IMR-90 (cell line): ENCODE data around the gene ATP5PO. TPM values are rescaled to one million over a fixed set of nuclear protein-coding genes. Genes with fewer than 3 reads are reported as not detected.

Source experiments
- ATAC-seq: fragments of 200-7000 bp; cut with Tn5 transposase; 2 replicates; pipeline ENCODE4 v1.9.1; 2020; ENCODE audit warnings: low read depth, mild to moderate bottlenecking, moderate library complexity
- BruUV-seq: library from RNA; stranded (reverse); fragments of 400-500 nt; replicated peaks from 2 replicates; lab custom pipeline; 2021; lab: Mats Ljungman, UMichigan
- CTCF ChIA-PET: fragments of 300-600 bp; formaldehyde crosslinking; extraction: SDS; loops from one replicate; lab custom pipeline; 2021; ENCODE audit warnings: antibody characterized with exemption; lab: Yijun Ruan, JAX
- POLR2A ChIA-PET: fragments of 300-600 bp; sonication (Branson Sonifier 250); formaldehyde crosslinking; loops from one replicate; lab custom pipeline; 2022; ENCODE audit warnings: antibody characterized with exemption; ENCODE audit not compliant: unreplicated experiment; lab: Charles Lee
- DNase-seq: peaks from one replicate; pipeline ENCODE4 v3.0.0; 2013
- H2AFZ ChIP-seq: replicated peaks from 2 replicates; pipeline ENCODE3; 2013; ENCODE audit warnings: low read length, mild to moderate bottlenecking; ENCODE audit not compliant: poor library complexity
- H2AK5ac ChIP-seq: 2 replicates; pipeline ENCODE4 v1.6.1; 2013; ENCODE audit warnings: low read depth, low read length, inconsistent platforms
- H2AK9ac ChIP-seq: replicated peaks from 2 replicates; pipeline ENCODE3; 2013; ENCODE audit warnings: mild to moderate bottlenecking, low read depth, low read length, moderate library complexity; ENCODE audit not compliant: poor library complexity
- H2BK120ac ChIP-seq: 2 replicates; pipeline ENCODE4 v1.6.1; 2013; ENCODE audit warnings: low read depth, low read length, inconsistent platforms
- H2BK15ac ChIP-seq: 3 replicates; pipeline ENCODE4 v1.6.1; 2013; ENCODE audit warnings: low read depth, low read length, inconsistent platforms
- H2BK20ac ChIP-seq: 2 replicates; pipeline ENCODE4 v1.6.1; 2013; ENCODE audit warnings: low read depth, mild to moderate bottlenecking, inconsistent platforms, low read length, moderate library complexity
- H2BK5ac ChIP-seq: 2 replicates; pipeline ENCODE4 v1.6.1; 2013; ENCODE audit warnings: mild to moderate bottlenecking, low read depth, low read length, inconsistent platforms; ENCODE audit not compliant: poor library complexity, severe bottlenecking
- H3K14ac ChIP-seq: replicated peaks from 2 replicates; pipeline ENCODE4 v1.6.1; 2013; ENCODE audit warnings: low read depth, low read length, inconsistent platforms
- H3K18ac ChIP-seq: 2 replicates; pipeline ENCODE4 v1.6.1; 2013; ENCODE audit warnings: low read depth, low read length, control low read depth
- H3K23ac ChIP-seq: 2 replicates; pipeline ENCODE4 v1.6.1; 2013; ENCODE audit warnings: low read depth, low read length, inconsistent platforms
- H3K27ac ChIP-seq: 2 replicates; pipeline ENCODE4 v1.5.1; 2013; ENCODE audit warnings: mild to moderate bottlenecking, control low read depth, low read length; ENCODE audit not compliant: insufficient read depth
- H3K27me3 ChIP-seq: 2 replicates; pipeline ENCODE4 v1.6.1; 2013; ENCODE audit warnings: low read length; ENCODE audit not compliant: control insufficient read depth, insufficient read depth
- H3K36me3 ChIP-seq: 2 replicates; pipeline ENCODE4 v1.6.1; 2013; ENCODE audit warnings: low read length, mixed read lengths; ENCODE audit not compliant: control insufficient read depth, insufficient read depth
- H3K4ac ChIP-seq: 2 replicates; pipeline ENCODE4 v1.6.1; 2013; ENCODE audit warnings: low read depth, low read length, inconsistent platforms
- H3K4me1 ChIP-seq: 2 replicates; pipeline ENCODE4 v1.6.1; 2013; ENCODE audit warnings: low read length, mixed read lengths; ENCODE audit not compliant: control insufficient read depth, insufficient read depth
- H3K4me2 ChIP-seq: 2 replicates; pipeline ENCODE4 v1.6.1; 2013; ENCODE audit warnings: low read depth, mild to moderate bottlenecking, control low read depth, low read length, moderate library complexity
- H3K4me3 ChIP-seq: 2 replicates; pipeline ENCODE4 v1.5.1; 2013; ENCODE audit warnings: low read depth, mild to moderate bottlenecking, control low read depth, low read length, moderate library complexity; ENCODE audit not compliant: insufficient read depth
- H3K56ac ChIP-seq: 2 replicates; pipeline ENCODE4 v1.6.1; 2013; ENCODE audit warnings: low read length, inconsistent platforms; ENCODE audit not compliant: insufficient read depth; ENCODE audit errors: extremely low read depth
- H3K79me1 ChIP-seq, 2 experiments: 2 replicates each; pipeline ENCODE4 v1.6.1; 2013; ENCODE audit warnings: low read length in 2 of 2, inconsistent platforms in 1 of 2, low read depth in 1 of 2
- H3K9ac ChIP-seq: 2 replicates; pipeline ENCODE4 v1.6.1; 2013; ENCODE audit warnings: low read depth, low read length, control low read depth
- H3K9me1 ChIP-seq: 2 replicates; pipeline ENCODE4 v1.6.1; 2013; ENCODE audit warnings: low read length, inconsistent platforms; ENCODE audit not compliant: insufficient read depth
- H3K9me3 ChIP-seq: 2 replicates; pipeline ENCODE4 v1.6.1; 2013; ENCODE audit warnings: low read length; ENCODE audit not compliant: control insufficient read depth, insufficient read depth
- H4K20me1 ChIP-seq: 2 replicates; pipeline ENCODE4 v1.6.1; 2013; ENCODE audit warnings: low read length, inconsistent platforms; ENCODE audit not compliant: insufficient read depth
- H4K5ac ChIP-seq: 2 replicates; pipeline ENCODE4 v1.6.1; 2013; ENCODE audit warnings: mild to moderate bottlenecking, low read depth, low read length, control low read depth
- H4K8ac ChIP-seq, 2 experiments: 2 replicates each; pipeline ENCODE4 v1.6.1; 2013; ENCODE audit warnings: low read depth in 2 of 2, low read length in 2 of 2, control low read depth in 1 of 2, inconsistent platforms in 1 of 2
- H4K91ac ChIP-seq: 2 replicates; pipeline ENCODE4 v1.6.1; 2013; ENCODE audit warnings: low read depth, low read length, inconsistent platforms; ENCODE audit not compliant: insufficient read depth
- BHLHE40 ChIP-seq: fragments of 150-350 bp; IDR thresholded peaks from 2 replicates; pipeline ENCODE4 v1.6.1; 2016; ENCODE audit warnings: mild to moderate bottlenecking, low read depth, low read length
- CEBPB ChIP-seq: IDR thresholded peaks from 2 replicates; pipeline ENCODE4 v1.6.1; 2012; ENCODE audit warnings: low read depth, low read length, improper control_type of control experiment
- CHD1 ChIP-seq: IDR thresholded peaks from 2 replicates; pipeline ENCODE4 v1.6.1; 2012; ENCODE audit warnings: low read depth, low read length, improper control_type of control experiment
- FOS ChIP-seq: fragments of 150-350 bp; IDR thresholded peaks from 2 replicates; pipeline ENCODE4 v1.6.1; 2016; ENCODE audit warnings: low read depth, low read length
- MAFK ChIP-seq: IDR thresholded peaks from 2 replicates; pipeline ENCODE4 v1.6.1; 2012; ENCODE audit warnings: low read depth, low read length, improper control_type of control experiment
- MAZ ChIP-seq: IDR thresholded peaks from 2 replicates; pipeline ENCODE4 v1.6.1; 2012; ENCODE audit warnings: low read depth, mild to moderate bottlenecking, low read length, improper control_type of control experiment, moderate library complexity, borderline replicate concordance
- MXI1 ChIP-seq: IDR thresholded peaks from 2 replicates; pipeline ENCODE4 v1.6.1; 2012; ENCODE audit warnings: low read depth, mild to moderate bottlenecking, low read length, moderate library complexity, borderline replicate concordance
- NFE2L2 ChIP-seq: fragments of 150-350 bp; IDR thresholded peaks from 2 replicates; pipeline ENCODE4 v1.6.1; 2016; ENCODE audit warnings: low read depth, mild to moderate bottlenecking, low read length
- POLR2A ChIP-seq: IDR thresholded peaks from 2 replicates; pipeline ENCODE4 v1.6.1; 2012; ENCODE audit warnings: mild to moderate bottlenecking, low read depth, low read length
- RAD21 ChIP-seq: IDR thresholded peaks from 2 replicates; pipeline ENCODE4 v1.6.1; 2012; ENCODE audit warnings: low read length, improper control_type of control experiment
- RCOR1 ChIP-seq: IDR thresholded peaks from 2 replicates; pipeline ENCODE4 v1.6.1; 2012; ENCODE audit warnings: mild to moderate bottlenecking, low read length, improper control_type of control experiment; ENCODE audit not compliant: insufficient replicate concordance
- RFX5 ChIP-seq: IDR thresholded peaks from 2 replicates; pipeline ENCODE4 v1.8.0; 2012; ENCODE audit warnings: low read depth, mild to moderate bottlenecking, low read length, moderate library complexity
- SMC3 ChIP-seq: fragments of 150-350 bp; IDR thresholded peaks from 2 replicates; pipeline ENCODE4 v1.6.1; 2016; ENCODE audit warnings: low read depth, mild to moderate bottlenecking, antibody characterized with exemption, low read length, moderate library complexity
- WGBS, 2 experiments: methylation state at CpG; one replicate each; pipeline versions ENCODE4 v1.1.5 to v1.1.7; 2013; ENCODE audit warnings: missing lambda C conversion rate in 2 of 2; ENCODE audit not compliant: insufficient read length in 1 of 2; ENCODE audit errors: extremely low coverage in 2 of 2; 5-methylcytosine and 5-hydroxymethylcytosine counted together
- dilution Hi-C: fragments of 300-500 bp; cut with HindIII; formaldehyde crosslinking; loops from one replicate; pipeline ENCODE4 v1.14.3; 2018; ENCODE audit warnings: low sequenced_read_pairs; ENCODE audit not compliant: unreplicated experiment
- in situ Hi-C: fragments of 300-500 bp; cut with MboI; formaldehyde crosslinking; loops from 3 replicates; pipeline ENCODE4 v1.14.3; 2019; ENCODE audit warnings: low sequenced_read_pairs, inconsistent platforms, mixed read lengths
- intact Hi-C: fragments of 100-400 bp; cut with micrococcal nuclease; formaldehyde crosslinking; loops from 2 replicates; pipeline ENCODE4 v1.10.0; 2022
- polyA plus RNA-seq, 3 experiments: library from polyadenylated mRNA; depleted of rRNA; stranded (reverse); fragments of >200 nt; gene quantifications; 2 replicates each; pipeline ENCODE4 v1.2.3, GENCODE V29; 2012; ENCODE audit warnings: low replicate concordance in 1 of 3
- total RNA-seq: library from RNA; depleted of rRNA; stranded (reverse); fragments of >200 nt; gene quantifications from 2 replicates; pipeline ENCODE4 v1.2.3, GENCODE V29; 2012
- TF ChIP-seq, protein P1 (sequence below): fragments of 150-350 bp; IDR thresholded peaks from 2 replicates; pipeline ENCODE4 v1.6.1; 2016; ENCODE audit warnings: low read depth, mild to moderate bottlenecking, low read length, moderate library complexity, borderline replicate concordance
- TF ChIP-seq, protein P2 (sequence below): fragments of 150-350 bp; IDR thresholded peaks from 2 replicates; pipeline ENCODE4 v1.6.1; 2017; ENCODE audit warnings: mild to moderate bottlenecking, antibody characterized with exemption, low read length, low read depth
- TF ChIP-seq, protein P3 (sequence below): conservative IDR thresholded peaks from 2 replicates; pipeline ENCODE4 v1.5.1; 2012; ENCODE audit warnings: mild to moderate bottlenecking, low read depth, low read length, improper control_type of control experiment

ATP5PO gene
- total and polyA plus RNA-seq, 2 of the 4 experiments (the other 2 are of a cell fraction): 237 to 250 TPM

DNA sequence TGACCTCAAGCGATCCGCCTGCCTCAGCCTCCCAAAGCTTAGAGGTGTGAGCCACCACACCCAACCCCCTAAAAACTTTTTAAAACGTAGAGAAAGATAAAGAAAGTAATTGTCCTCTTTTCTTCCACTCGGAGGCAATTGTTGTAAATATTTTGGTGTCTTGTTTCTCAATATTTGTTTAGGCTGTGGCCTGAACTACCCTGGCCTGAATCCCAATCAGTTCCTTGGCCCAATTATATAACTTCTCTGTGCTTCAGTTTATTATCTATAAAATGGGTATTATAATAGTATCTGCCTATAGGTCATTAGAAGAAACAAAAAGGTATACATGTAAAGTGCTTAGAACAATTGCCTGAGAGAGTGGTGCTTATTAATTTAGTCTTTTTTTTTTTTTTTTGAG lies 1.8 kb upstream of the ATP5PO start:
- Histone ChIP-seq H3K14ac (no peak overlapping the region), H3K9ac (no peak overlapping the region), H2BK20ac (no peak overlapping the region), H2BK5ac (no peak overlapping the region), H4K91ac (no peak overlapping the region), H2AFZ (no peak overlapping the region), H4K8ac (no peak overlapping the region), H2BK15ac (no peak overlapping the region), H3K27me3 (peaks cover 4% of the 10 kb centered on the region), H3K4me1 (peaks cover 2% of the 10 kb centered on the region; the same call in 1 of the 2 replicates), H3K56ac (no peak overlapping the region), H3K79me1 (peaks cover 18 to 28% of the 10 kb centered on the region in 2 experiments), H4K5ac (no peak overlapping the region), H2AK5ac (no peak overlapping the region), H3K4me2 (no peak overlapping the region), H3K4me3 (no peak overlapping the region), H3K18ac (no peak overlapping the region), H3K4ac (no peak overlapping the region), H3K36me3 (peaks cover 2% of the 10 kb centered on the region; the same call in 1 of the 2 replicates), H2AK9ac (no peak overlapping the region), H3K27ac (no peak overlapping the region), H3K9me3 (no peaks in the 10 kb centered on the region), H3K9me1 (peaks cover 5% of the 10 kb centered on the region), H4K20me1 (no peaks in the 10 kb centered on the region), H3K23ac (no peak overlapping the region), H2BK120ac (no peak overlapping the region)
- dilution Hi-C loops: no loop called here
- intact Hi-C loops: no loop called here
- TF ChIP-seq, protein P1, sequence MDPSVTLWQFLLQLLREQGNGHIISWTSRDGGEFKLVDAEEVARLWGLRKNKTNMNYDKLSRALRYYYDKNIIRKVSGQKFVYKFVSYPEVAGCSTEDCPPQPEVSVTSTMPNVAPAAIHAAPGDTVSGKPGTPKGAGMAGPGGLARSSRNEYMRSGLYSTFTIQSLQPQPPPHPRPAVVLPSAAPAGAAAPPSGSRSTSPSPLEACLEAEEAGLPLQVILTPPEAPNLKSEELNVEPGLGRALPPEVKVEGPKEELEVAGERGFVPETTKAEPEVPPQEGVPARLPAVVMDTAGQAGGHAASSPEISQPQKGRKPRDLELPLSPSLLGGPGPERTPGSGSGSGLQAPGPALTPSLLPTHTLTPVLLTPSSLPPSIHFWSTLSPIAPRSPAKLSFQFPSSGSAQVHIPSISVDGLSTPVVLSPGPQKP: no peak
- TF ChIP-seq RAD21 (no peak), CEBPB (no peak), FOS (no peak), CHD1 (no peak), SMC3 (no peak), MAFK (no peak), RFX5 (no peak), NFE2L2 (no peak), POLR2A (no peak), MAZ (no peak), RCOR1 (no peak), MXI1 (no peak), BHLHE40 (no peak)
- TF ChIP-seq, protein P2, sequence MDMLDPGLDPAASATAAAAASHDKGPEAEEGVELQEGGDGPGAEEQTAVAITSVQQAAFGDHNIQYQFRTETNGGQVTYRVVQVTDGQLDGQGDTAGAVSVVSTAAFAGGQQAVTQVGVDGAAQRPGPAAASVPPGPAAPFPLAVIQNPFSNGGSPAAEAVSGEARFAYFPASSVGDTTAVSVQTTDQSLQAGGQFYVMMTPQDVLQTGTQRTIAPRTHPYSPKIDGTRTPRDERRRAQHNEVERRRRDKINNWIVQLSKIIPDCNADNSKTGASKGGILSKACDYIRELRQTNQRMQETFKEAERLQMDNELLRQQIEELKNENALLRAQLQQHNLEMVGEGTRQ: no peak
- TF ChIP-seq, protein P3, sequence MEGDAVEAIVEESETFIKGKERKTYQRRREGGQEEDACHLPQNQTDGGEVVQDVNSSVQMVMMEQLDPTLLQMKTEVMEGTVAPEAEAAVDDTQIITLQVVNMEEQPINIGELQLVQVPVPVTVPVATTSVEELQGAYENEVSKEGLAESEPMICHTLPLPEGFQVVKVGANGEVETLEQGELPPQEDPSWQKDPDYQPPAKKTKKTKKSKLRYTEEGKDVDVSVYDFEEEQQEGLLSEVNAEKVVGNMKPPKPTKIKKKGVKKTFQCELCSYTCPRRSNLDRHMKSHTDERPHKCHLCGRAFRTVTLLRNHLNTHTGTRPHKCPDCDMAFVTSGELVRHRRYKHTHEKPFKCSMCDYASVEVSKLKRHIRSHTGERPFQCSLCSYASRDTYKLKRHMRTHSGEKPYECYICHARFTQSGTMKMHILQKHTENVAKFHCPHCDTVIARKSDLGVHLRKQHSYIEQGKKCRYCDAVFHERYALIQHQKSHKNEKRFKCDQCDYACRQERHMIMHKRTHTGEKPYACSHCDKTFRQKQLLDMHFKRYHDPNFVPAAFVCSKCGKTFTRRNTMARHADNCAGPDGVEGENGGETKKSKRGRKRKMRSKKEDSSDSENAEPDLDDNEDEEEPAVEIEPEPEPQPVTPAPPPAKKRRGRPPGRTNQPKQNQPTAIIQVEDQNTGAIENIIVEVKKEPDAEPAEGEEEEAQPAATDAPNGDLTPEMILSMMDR: no peak
- DNase-seq (no peak), ATAC-seq (no peak)
- in situ Hi-C loops: loop anchor here (25.0 kb wide), 1 partner anchor 695 kb away; the partner anchor contains the start of gene RCAN1
- CTCF ChIA-PET: no interaction called here
- POLR2A ChIA-PET: no interaction called here
- WGBS, 2 experiments: no CpG with 5 or more reads among the region's 4 CpGs
- BruUV-seq: no TSS peak
